ENCODE measurements around the gene ASIC4.

GRCh38 chr2:219480004-219480403 lies 34.3 kb upstream of the ASIC4 start:
- TF ChIP-seq POLR2A (IDR thresholded peaks at IDR 0.05; ENCODE audit: extremely low read depth, insufficient read length) = no peak
- TF ChIP-seq CTCF (IDR thresholded peaks at IDR 0.05; ENCODE audit: low read depth, low read length) = no peak
- TF ChIP-seq MAX (IDR thresholded peaks at IDR 0.05; ENCODE audit: low read depth, low read length) = no peak
- no peak for TF ChIP-seq MYC (IDR thresholded peaks at IDR 0.05; ENCODE audit: low read depth, low read length)
